Activated naive CD8-positive, alpha-beta T cell (primary cell): Measurements from ENCODE around the gene ANKRD11.
"Not testable (repeated sequence)": the region's sequence is repeated elsewhere in the genome, so short reads cannot be mapped to it uniquely, and the experiment has no call there.

ENCODE experiments used
- H3K27ac Mint-ChIP-seq: one replicate; pipeline ENCODE4 v1.8.0; 2021; ENCODE audit warnings: mixed read lengths
- H3K27me3 Mint-ChIP-seq: one replicate; pipeline ENCODE4 v1.8.0; 2021; ENCODE audit warnings: mixed read lengths
- H3K36me3 Mint-ChIP-seq: one replicate; pipeline ENCODE4 v1.8.0; 2021; ENCODE audit warnings: mixed read lengths
- H3K4me1 Mint-ChIP-seq: one replicate; pipeline ENCODE4 v1.8.0; 2021; ENCODE audit warnings: low read depth, mixed read lengths
- H3K4me3 Mint-ChIP-seq: one replicate; pipeline ENCODE4 v1.8.0; 2021; ENCODE audit warnings: mild to moderate bottlenecking, mixed read lengths
- H3K9me3 Mint-ChIP-seq: one replicate; pipeline ENCODE4 v1.8.0; 2021; ENCODE audit warnings: low read depth, mixed read lengths

ANKRD11 gene

GRCh38 chr16:89338863-89339262, 151.5 kb downstream of the ANKRD11 start:
- Mint-ChIP-seq H3K36me3 (no peaks in the 10 kb centered on the region), H3K4me3 (no peak overlapping the region), H3K27ac (peak overlapping the region; percentile 72), H3K27me3 (no peaks in the 10 kb centered on the region), H3K9me3 (no peaks in the 10 kb centered on the region), H3K4me1 (peaks cover 79% of the 10 kb centered on the region)

DNA sequence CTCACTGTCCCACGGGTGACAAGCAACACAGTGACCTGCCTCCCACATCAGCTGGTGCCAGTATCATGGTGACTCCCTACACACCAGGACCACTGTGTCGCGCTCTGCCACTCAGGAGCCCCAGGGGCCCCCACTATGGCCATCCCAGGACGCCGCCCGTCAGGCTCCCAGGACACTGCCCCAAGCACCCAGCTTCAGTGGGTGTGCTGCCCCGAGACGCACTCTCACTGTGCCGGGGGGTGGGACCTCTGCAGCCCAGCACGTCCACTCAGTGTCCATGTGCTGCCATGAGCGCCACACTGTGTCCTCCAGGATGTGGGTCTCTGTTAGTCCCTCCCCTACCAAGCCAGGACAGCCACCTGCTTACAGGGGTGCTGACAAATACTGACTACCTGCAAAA, 152.4 kb downstream of the ANKRD11 start:
- Mint-ChIP-seq H3K4me1 (peaks cover 77% of the 10 kb centered on the region), H3K27me3 (no peaks in the 10 kb centered on the region), H3K36me3 (no peaks in the 10 kb centered on the region), H3K27ac (no peak overlapping the region), H3K4me3 (no peak overlapping the region), H3K9me3 (no peaks in the 10 kb centered on the region)

DNA sequence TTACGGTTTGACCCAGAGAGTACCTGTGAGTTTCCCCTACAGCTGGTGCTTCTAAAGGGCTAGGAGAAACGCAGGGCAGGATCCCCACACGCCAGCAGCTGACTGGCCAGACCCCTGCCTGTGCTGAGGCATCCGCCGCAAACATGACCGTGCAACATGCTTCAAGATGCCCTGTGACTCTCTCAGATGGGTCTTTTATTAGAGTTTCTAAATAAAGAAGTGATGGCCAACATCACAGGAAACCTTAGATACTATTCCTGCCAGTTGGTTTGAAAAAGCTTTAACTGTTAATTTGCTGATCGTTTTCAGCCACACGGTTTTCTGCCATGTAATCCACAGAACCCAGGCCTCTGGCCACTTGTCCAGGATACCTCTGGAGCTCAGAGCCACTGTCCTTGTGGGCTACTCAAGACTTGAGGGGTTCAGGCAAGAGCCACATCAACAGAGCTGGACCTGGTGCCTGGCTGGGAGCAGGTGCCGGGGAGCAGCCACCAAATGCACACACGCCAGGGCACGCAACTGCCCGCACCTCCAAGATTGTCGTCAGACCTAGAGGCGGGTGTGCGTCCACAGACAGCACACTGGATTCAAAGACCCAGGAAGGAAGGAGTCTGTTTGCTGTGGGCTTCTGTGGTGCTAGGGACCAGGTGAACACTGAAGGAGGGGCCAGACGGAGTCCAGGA, 154.4 kb downstream of the ANKRD11 start:
- Mint-ChIP-seq H3K4me3 (peak overlapping the region; percentile 23), H3K36me3 (no peaks in the 10 kb centered on the region)

DNA sequence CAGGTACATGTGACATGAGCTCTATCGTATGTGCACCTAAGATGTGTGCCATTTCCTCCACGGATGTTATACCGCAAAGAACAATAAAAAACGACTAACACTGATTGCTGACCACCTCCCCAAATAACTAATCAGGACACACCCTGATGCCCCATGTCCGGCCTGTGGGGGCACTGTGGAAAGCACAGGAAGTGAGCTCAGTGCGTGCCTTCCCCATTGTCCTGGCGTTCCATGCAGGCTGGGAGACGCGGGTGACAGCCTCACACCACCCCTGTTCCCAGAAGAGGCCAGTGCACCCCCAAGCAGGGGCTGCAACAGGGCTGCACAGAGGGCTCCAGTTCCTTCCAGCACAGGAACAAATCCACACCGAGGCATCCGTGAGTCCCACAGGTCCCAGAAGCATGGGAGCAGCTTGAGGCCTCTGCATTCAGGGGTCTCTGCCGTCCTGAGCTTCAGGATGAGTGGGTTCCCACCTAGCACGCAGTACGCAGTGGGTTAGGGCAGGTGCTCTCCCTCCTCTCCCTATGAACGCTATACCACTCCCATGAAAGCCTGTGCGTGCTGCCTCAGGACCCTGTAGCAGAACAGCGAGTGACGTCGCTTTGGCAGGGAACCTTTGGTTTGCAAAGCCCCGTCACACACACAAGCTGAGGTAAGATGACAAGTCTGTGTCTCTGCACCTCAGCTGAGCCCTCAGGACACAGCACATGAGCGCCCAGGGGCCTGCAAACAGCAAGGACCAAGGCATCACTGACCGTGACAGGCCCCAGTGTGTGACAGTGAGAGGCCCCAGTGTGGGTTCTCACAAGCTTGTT, 155.2 kb downstream of the ANKRD11 start:
- Mint-ChIP-seq H3K27me3 (no peaks in the 10 kb centered on the region), H3K9me3 (no peaks in the 10 kb centered on the region), H3K4me3 (peak overlapping the region; percentile 42), H3K4me1 (peaks cover 80% of the 10 kb centered on the region), H3K27ac (peak overlapping the region; percentile 81), H3K36me3 (no peaks in the 10 kb centered on the region)

More for the DNA sequence above, 154.4 kb downstream of the ANKRD11 start:
- Mint-ChIP-seq H3K27ac (peak overlapping the region; percentile 28), H3K27me3 (no peaks in the 10 kb centered on the region), H3K4me1 (peaks cover 82% of the 10 kb centered on the region), H3K9me3 (no peaks in the 10 kb centered on the region)

- Mint-ChIP-seq H3K27me3 (no peaks in the 10 kb centered on the region), H3K4me1 (peaks cover 78% of the 10 kb centered on the region), H3K36me3 (no peaks in the 10 kb centered on the region), H3K27ac (peak overlapping the region; percentile 93), H3K9me3 (no peaks in the 10 kb centered on the region), H3K4me3 (peak overlapping the region; percentile 30)
These were observed 155.9 kb downstream of the ANKRD11 start for GRCh38 chr16:89334461-89334860.

DNA sequence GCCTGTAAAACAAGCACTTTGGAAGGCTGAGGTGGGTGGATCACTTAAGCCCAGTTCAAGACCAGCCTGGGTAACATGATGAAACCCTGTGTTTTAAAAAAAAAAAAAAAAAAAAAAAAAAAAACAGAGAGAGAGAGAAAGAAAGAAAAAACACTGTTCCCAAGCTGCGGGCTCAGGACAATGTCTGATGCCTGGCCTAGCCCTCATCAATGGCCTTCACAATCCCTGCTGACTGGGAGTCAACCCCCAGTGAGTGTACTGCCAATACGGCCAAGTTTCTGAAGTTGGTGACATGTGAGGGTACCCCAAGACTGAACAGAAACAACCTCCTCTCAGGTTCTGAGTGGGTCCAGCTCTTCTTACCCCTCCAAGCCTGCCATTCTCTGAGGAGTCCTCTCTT, 156.3 kb downstream of the ANKRD11 start:
- Mint-ChIP-seq H3K27ac (peak overlapping the region; percentile 93), H3K9me3 (no peaks in the 10 kb centered on the region), H3K27me3 (no peaks in the 10 kb centered on the region), H3K4me1 (peaks cover 80% of the 10 kb centered on the region), H3K36me3 (no peaks in the 10 kb centered on the region), H3K4me3 (peak overlapping the region; percentile 54)

DNA sequence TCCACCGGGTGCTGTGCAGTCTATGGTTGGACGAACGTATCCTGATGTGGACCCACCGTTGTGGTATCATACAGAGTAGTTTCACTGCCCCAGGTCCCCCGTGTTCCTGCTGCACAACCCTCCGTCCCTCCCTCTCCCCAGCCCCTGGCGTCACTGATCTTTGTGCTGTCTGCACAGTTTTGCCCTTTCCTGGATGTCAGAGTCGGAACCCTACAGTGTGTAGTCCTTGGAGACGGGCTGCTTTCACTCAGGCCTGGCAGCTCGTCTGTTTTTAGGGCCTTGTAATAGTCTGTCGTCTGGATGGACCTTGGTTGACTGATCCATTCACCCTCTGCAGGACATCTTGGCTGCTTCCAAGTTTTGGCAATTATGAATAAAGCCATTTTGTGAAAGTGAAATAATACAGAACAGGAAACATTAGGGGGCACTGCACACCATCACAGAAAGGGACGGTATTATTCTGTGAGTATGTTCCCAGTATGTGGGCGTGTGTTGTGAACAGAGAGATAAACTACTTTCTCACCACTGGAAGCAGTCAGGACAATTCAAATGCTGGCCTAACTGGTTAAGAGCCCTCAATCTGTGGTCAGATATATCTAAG, 156.9 kb downstream of the ANKRD11 start:
- Mint-ChIP-seq H3K4me3 (peak overlapping the region; percentile 54), H3K27ac (peak overlapping the region; percentile 93), H3K4me1 (peaks cover 76% of the 10 kb centered on the region)
- H3K36me3 Mint-ChIP-seq, H3K27me3 Mint-ChIP-seq, H3K9me3 Mint-ChIP-seq: not testable (repeated sequence)

GRCh38 chr16:89332902-89333245, 157.5 kb downstream of the ANKRD11 start:
- peak overlapping the region; percentile 93 for H3K27ac Mint-ChIP-seq
- H3K27me3 Mint-ChIP-seq: no peaks in the 10 kb centered on the region
- H3K36me3 Mint-ChIP-seq: no peaks in the 10 kb centered on the region
- H3K9me3 Mint-ChIP-seq: no peaks in the 10 kb centered on the region
- peaks cover 82% of the 10 kb centered on the region for H3K4me1 Mint-ChIP-seq
- H3K4me3 Mint-ChIP-seq: peak overlapping the region; percentile 69

GRCh38 chr16:89332243-89332901, 158.0 kb downstream of the ANKRD11 start:
- H3K4me1 Mint-ChIP-seq: peaks cover 83% of the 10 kb centered on the region
- no peaks in the 10 kb centered on the region for H3K27me3 Mint-ChIP-seq
- H3K27ac Mint-ChIP-seq: peak overlapping the region; percentile 93
- peak overlapping the region; percentile 69 for H3K4me3 Mint-ChIP-seq
- no peaks in the 10 kb centered on the region for H3K9me3 Mint-ChIP-seq
- H3K36me3 Mint-ChIP-seq: no peaks in the 10 kb centered on the region

DNA sequence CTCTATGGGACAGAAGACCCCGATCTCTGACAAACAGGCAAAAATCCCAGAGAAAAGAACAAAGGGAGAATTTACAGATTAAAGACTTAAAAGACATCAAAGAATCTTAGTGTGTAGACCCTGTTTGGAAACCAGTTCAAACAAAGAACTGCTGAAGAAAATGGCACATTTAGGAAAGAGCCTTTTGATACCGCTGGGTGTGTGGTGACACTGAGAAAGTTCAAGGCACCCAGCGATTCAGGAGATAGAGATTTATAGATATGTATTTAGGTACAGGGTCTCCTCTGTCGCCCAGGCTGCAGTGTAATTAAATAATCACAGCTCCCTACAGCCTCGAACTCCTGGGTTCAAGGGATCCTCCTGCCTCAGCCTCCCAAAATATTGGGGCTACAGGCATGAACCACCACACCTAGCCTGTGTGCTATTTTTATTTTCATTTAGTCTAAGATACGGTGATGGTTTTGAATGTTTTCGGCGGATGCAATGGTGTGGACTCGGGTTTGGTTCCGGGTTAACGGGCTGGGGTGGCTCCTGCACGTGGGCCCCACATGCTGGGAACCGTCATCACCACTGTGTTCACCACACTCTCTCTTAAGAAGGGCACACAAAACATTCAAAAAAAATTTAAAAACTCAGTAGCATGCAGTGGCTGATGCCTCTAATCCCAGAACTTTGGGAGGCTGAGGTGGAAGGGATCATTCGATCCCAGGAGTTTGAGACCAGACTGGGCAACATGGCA, 158.8 kb downstream of the ANKRD11 start:
- Mint-ChIP-seq H3K36me3 (no peaks in the 10 kb centered on the region), H3K27me3 (no peaks in the 10 kb centered on the region), H3K9me3 (no peaks in the 10 kb centered on the region), H3K4me3 (peak overlapping the region; percentile 69), H3K27ac (peak overlapping the region; percentile 93), H3K4me1 (peaks cover 86% of the 10 kb centered on the region)

- Mint-ChIP-seq H3K9me3 (no peaks in the 10 kb centered on the region), H3K4me1 (peaks cover 87% of the 10 kb centered on the region), H3K27ac (peak overlapping the region; percentile 81)
These were observed 160.0 kb downstream of the ANKRD11 start for GRCh38 chr16:89330177-89330856.

DNA sequence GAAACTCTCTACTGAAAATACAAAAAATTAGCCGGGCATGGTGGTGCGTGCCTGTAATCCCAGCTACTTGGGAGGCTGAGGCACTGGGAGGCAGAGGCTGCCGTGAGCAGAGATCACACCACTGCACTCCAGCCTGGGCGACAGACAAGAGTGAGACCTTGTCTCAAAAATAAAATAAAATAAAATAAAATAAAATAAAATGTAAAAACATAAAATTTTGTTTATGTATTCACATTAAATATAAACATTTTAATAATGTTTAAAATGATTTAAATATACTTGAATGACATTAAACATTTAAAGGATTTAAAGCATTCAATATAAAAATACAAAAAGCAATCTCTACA, 160.6 kb downstream of the ANKRD11 start:
- not testable (repeated sequence) for H3K9me3 Mint-ChIP-seq, H3K36me3 Mint-ChIP-seq, H3K27me3 Mint-ChIP-seq
- peak overlapping the region; percentile 58 for H3K4me3 Mint-ChIP-seq
- peak overlapping the region; percentile 81 for H3K27ac Mint-ChIP-seq
- H3K4me1 Mint-ChIP-seq: peaks cover 87% of the 10 kb centered on the region

More at GRCh38 chr16:89330177-89330856, 160.0 kb downstream of the ANKRD11 start:
- peaks cover 2% of the 10 kb centered on the region for H3K36me3 Mint-ChIP-seq
- H3K27me3 Mint-ChIP-seq: no peaks in the 10 kb centered on the region
- peak overlapping the region; percentile 69 for H3K4me3 Mint-ChIP-seq

DNA sequence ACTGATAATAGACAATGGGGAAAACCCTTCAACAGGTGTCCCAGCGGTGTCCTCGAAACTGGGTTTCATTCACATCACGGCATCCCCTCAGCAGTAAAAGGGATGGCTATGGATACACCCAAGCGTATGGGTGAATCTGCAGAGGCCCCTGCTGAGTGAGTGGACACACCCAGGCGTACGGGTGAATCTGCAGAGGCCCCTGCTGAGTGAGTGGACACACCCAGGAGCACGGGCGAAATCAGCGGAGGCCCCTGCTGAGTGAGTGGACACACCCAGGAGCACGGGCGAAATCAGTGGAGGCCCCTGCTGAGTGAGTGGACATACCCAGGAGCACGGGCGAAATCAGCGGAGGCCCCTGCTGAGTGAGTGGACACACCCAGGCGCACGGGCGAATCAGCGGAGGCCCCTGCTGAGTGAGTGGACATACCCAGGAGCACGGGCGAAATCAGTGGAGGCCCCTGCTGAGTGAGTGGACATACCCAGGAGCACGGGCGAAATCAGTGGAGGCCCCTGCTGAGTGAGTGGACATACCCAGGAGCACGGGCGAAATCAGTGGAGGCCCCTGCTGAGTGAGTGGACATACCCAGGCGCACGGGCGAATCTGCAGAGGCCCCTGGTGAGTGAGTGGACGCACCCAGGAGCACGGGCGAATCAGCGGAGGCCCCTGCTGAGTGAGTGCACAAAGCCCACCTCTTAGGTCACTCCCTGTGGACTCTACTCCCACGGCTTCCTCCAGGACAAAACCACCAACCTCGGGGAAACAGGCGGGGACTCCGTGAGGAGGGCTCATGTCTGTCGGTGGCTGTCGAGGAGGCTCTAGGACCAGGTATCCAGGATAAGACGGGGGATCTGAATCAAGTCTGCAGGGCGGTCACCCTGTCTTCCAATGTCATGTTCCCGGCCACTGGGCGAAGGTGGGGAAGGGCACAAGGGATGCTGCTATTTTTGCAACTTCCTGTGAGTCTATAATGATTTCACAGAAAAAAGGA, 161.7 kb downstream of the ANKRD11 start:
- H3K9me3 Mint-ChIP-seq, H3K27me3 Mint-ChIP-seq, H3K4me3 Mint-ChIP-seq, H3K36me3 Mint-ChIP-seq: not testable (repeated sequence)
- peak overlapping the region; percentile 81 for H3K27ac Mint-ChIP-seq
- peaks cover 87% of the 10 kb centered on the region for H3K4me1 Mint-ChIP-seq
